OCI-LY7 (cell line): ENCODE measurements around the gene VPS8. TPM values are rescaled to one million over a fixed set of nuclear protein-coding genes. Genes with fewer than 3 reads are reported as not detected.
"Not testable (repeated sequence)": the region's sequence is repeated elsewhere in the genome, so short reads cannot be mapped to it uniquely, and the experiment has no call there.

Experiments
- BruUV-seq: library from RNA; stranded (reverse); fragments of 400-500 nt; replicated peaks from 2 replicates; lab custom pipeline; 2021; lab: Mats Ljungman, UMichigan
- CTCF ChIA-PET: fragments of 300-600 bp; sonication (Branson Sonifier 250); formaldehyde crosslinking; loops from one replicate; lab custom pipeline; 2022; ENCODE audit warnings: antibody characterized with exemption; ENCODE audit not compliant: unreplicated experiment; lab: Charles Lee
- POLR2A ChIA-PET: fragments of 300-600 bp; sonication (Branson Sonifier 250); formaldehyde crosslinking; loops from one replicate; lab custom pipeline; 2022; ENCODE audit warnings: antibody characterized with exemption; lab: Charles Lee
- DNase-seq: peaks from one replicate; pipeline ENCODE4 v3.0.0-alpha.2; 2015; ENCODE audit warnings: low spot score
- H2AFZ ChIP-seq: fragments of 200-600 bp; sonication (generic), shearing (Covaris generic); 2 replicates; pipeline ENCODE4 v1.6.1; 2014; ENCODE audit warnings: mild to moderate bottlenecking, antibody characterized with exemption, low read length, moderate library complexity
- H3K27ac ChIP-seq: fragments of 200-600 bp; sonication (generic); 2 replicates; pipeline ENCODE4 v1.5.1; 2014; ENCODE audit warnings: mixed run types, low read depth, mild to moderate bottlenecking, moderate library complexity, low read length, inconsistent platforms; ENCODE audit not compliant: poor library complexity, severe bottlenecking
- H3K36me3 ChIP-seq: fragments of 200-600 bp; sonication (generic); 2 replicates; pipeline ENCODE4 v1.6.1; 2014; ENCODE audit warnings: mild to moderate bottlenecking, antibody characterized with exemption, low read length, moderate library complexity, mixed read lengths; ENCODE audit not compliant: insufficient read depth
- H3K4me1 ChIP-seq: fragments of 200-600 bp; sonication (generic); 2 replicates; pipeline ENCODE4 v1.5.1; 2014; ENCODE audit warnings: mild to moderate bottlenecking, low read length; ENCODE audit not compliant: insufficient read depth, poor library complexity, severe bottlenecking
- H3K4me2 ChIP-seq: fragments of 200-600 bp; sonication (generic); 2 replicates; pipeline ENCODE4 v1.6.1; 2014; ENCODE audit warnings: mild to moderate bottlenecking, low read length
- H3K4me3 ChIP-seq: fragments of 200-600 bp; sonication (generic); 2 replicates; pipeline ENCODE4 v1.5.1; 2014; ENCODE audit warnings: mild to moderate bottlenecking, low read depth, low read length; ENCODE audit not compliant: poor library complexity, severe bottlenecking
- H3K79me2 ChIP-seq: fragments of 200-600 bp; sonication (generic); 2 replicates; pipeline ENCODE4 v1.6.1; 2016; ENCODE audit warnings: low read depth, mild to moderate bottlenecking, low read length, moderate library complexity, mixed read lengths; ENCODE audit not compliant: insufficient read depth
- H3K9me2 ChIP-seq: fragments of 200-600 bp; sonication (generic); 2 replicates; pipeline ENCODE4 v1.6.1; 2016; ENCODE audit warnings: mild to moderate bottlenecking, low read length, mixed read lengths; ENCODE audit not compliant: insufficient read depth
- H3K9me3 ChIP-seq: fragments of 200-600 bp; sonication (generic); 2 replicates; pipeline ENCODE4 v1.6.1; 2014; ENCODE audit warnings: mild to moderate bottlenecking, mixed run types, low read length, mixed read lengths
- H4K20me1 ChIP-seq: fragments of 200-600 bp; sonication (generic); 2 replicates; pipeline ENCODE4 v1.6.1; 2014; ENCODE audit warnings: mild to moderate bottlenecking, antibody characterized with exemption, low read length, moderate library complexity, mixed read lengths; ENCODE audit not compliant: insufficient read depth
- CTCF ChIP-seq: fragments of 200-600 bp; sonication (generic); conservative IDR thresholded peaks from 2 replicates; pipeline ENCODE4 v1.5.1; 2014; ENCODE audit warnings: mild to moderate bottlenecking, antibody characterized with exemption, low read length, moderate library complexity, mixed read lengths
- EZH2phosphoT487 ChIP-seq: fragments of 200-600 bp; sonication (generic); IDR thresholded peaks from 2 replicates; pipeline ENCODE4 v1.6.1; 2018; ENCODE audit warnings: low read depth, borderline replicate concordance, mild to moderate bottlenecking, mixed run types, antibody characterized with exemption, low read length, moderate library complexity, mixed read lengths
- intact Hi-C: fragments of 100-400 bp; cut with micrococcal nuclease; formaldehyde crosslinking; loops from one replicate; pipeline ENCODE4 v1.10.0; 2022; ENCODE audit not compliant: unreplicated experiment
- total RNA-seq, 2 experiments: library from RNA; depleted of rRNA in 1 of 2; stranded (reverse); fragments of >200 nt in 1 of 2; shearing (Covaris generic) in 1 of 2; gene quantifications; 2 replicates each; pipeline ENCODE4 v1.2.3, GENCODE V29; 2014 to 2022

The VPS8 gene
- total RNA-seq, 2 experiments from 2014 or later, result 33.5 to 44.9 TPM

DNA sequence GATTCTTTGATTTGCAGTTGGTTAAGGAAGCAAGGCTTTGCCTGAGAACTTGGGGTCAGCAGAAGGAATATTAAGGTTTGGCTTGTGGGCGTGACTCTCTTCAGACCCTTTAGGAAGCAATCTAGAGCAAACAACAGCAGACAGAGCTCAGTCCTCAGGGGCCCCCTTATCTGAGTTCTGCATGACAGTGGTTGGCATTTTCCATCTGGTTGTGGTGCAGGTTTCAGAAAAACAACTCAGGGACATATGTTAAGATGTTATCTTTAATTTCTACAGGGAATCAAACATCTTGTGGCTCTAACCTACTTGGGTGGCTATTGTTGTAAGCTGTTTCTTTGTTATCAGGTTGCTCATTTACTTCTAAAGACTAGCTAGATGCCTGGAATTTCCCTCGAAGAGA, 141.4 kb downstream of the VPS8 start:
- no peaks in the 10 kb centered on the region for H3K4me1 ChIP-seq
- CTCF ChIA-PET, result no interaction called here
- no peak overlapping the region for H3K4me2 ChIP-seq
- TF ChIP-seq CTCF (no peak), EZH2phosphoT487 (no peak)
- H3K9me2 ChIP-seq, result no peaks in the 10 kb centered on the region
- no peaks in the 10 kb centered on the region; the same call in 1 of the 2 replicates for H4K20me1 ChIP-seq
- DNase-seq, result no peak
- intact Hi-C loops, result no loop called here
- POLR2A ChIA-PET, result no interaction called here
- H2AFZ ChIP-seq, result no peak overlapping the region
- no peaks in the 10 kb centered on the region for H3K79me2 ChIP-seq
- no TSS peak for BruUV-seq
- H3K9me3 ChIP-seq, result no peaks in the 10 kb centered on the region
- H3K36me3 ChIP-seq, result no peaks in the 10 kb centered on the region; the same call in 1 of the 2 replicates
- no peak overlapping the region for H3K27ac ChIP-seq
- H3K4me3 ChIP-seq, result no peak overlapping the region

- no peaks in the 10 kb centered on the region; the same call in 1 of the 2 replicates for H4K20me1 ChIP-seq
- no peaks in the 10 kb centered on the region for H3K4me1 ChIP-seq
- ChIA-PET POLR2A (no interaction called here), CTCF (no interaction called here)
- H3K4me2 ChIP-seq, result no peak overlapping the region
- no TSS peak for BruUV-seq
- peaks cover 6% of the 10 kb centered on the region; the same call in 1 of the 2 replicates for H3K36me3 ChIP-seq
- H3K4me3 ChIP-seq, result no peak overlapping the region
- no peaks in the 10 kb centered on the region for H3K9me3 ChIP-seq
- H3K79me2 ChIP-seq, result no peaks in the 10 kb centered on the region
- H2AFZ ChIP-seq, result no peak overlapping the region
- no peak overlapping the region for H3K27ac ChIP-seq
- TF ChIP-seq CTCF (no peak), EZH2phosphoT487 (no peak)
- no peak for DNase-seq
- no peaks in the 10 kb centered on the region for H3K9me2 ChIP-seq
- intact Hi-C loops, result no loop called here
Observed at GRCh38 chr3:184954251-184954650, 142.3 kb downstream of the VPS8 start.

DNA sequence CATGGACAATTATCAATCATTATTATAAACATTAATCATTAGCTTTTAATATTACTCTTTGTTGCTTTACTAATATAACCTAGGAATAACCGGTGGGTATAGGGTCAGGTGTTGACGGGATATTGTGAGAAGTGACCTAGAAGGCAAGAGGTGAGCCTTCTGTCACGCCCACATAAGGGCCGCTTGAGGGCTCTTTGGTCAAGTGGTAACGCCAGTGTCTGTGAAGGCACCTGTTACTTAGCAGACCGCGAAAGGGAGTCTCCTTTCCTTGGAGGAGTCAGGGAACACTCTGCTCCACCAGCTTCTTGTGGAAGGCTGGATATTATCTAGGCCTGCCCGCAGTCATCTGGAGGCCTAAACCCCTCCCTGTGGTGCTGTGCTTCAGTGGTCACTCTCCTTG, 142.9 kb downstream of the VPS8 start:
- H2AFZ ChIP-seq, BruUV-seq, H3K9me3 ChIP-seq, H3K9me2 ChIP-seq, H3K4me1 ChIP-seq, H4K20me1 ChIP-seq, CTCF ChIA-PET, POLR2A ChIA-PET, H3K36me3 ChIP-seq, H3K27ac ChIP-seq, H3K79me2 ChIP-seq, DNase-seq, H3K4me3 ChIP-seq, H3K4me2 ChIP-seq, intact Hi-C loops: not testable (repeated sequence)
